IMR-90 (cell line): Measurements from ENCODE around the gene HS3ST6. TPM values are rescaled to one million over a fixed set of nuclear protein-coding genes. Genes with fewer than 3 reads are reported as not detected.
"Not testable (repeated sequence)": the region's sequence is repeated elsewhere in the genome, so short reads cannot be mapped to it uniquely, and the experiment has no call there.

Source experiments
- ATAC-seq: fragments of 200-7000 bp; cut with Tn5 transposase; 2 replicates; pipeline ENCODE4 v1.9.1; 2020; ENCODE audit warnings: low read depth, mild to moderate bottlenecking, moderate library complexity
- BruUV-seq: library from RNA; stranded (reverse); fragments of 400-500 nt; replicated peaks from 2 replicates; lab custom pipeline; 2021; lab: Mats Ljungman, UMichigan
- CTCF ChIA-PET: fragments of 300-600 bp; formaldehyde crosslinking; extraction: SDS; loops from one replicate; lab custom pipeline; 2021; ENCODE audit warnings: antibody characterized with exemption; lab: Yijun Ruan, JAX
- POLR2A ChIA-PET: fragments of 300-600 bp; sonication (Branson Sonifier 250); formaldehyde crosslinking; loops from one replicate; lab custom pipeline; 2022; ENCODE audit warnings: antibody characterized with exemption; ENCODE audit not compliant: unreplicated experiment; lab: Charles Lee
- DNase-seq: peaks from one replicate; pipeline ENCODE4 v3.0.0; 2013
- H2AFZ ChIP-seq: replicated peaks from 2 replicates; pipeline ENCODE3; 2013; ENCODE audit warnings: low read length, mild to moderate bottlenecking; ENCODE audit not compliant: poor library complexity
- H2AK5ac ChIP-seq: 2 replicates; pipeline ENCODE4 v1.6.1; 2013; ENCODE audit warnings: low read depth, low read length, inconsistent platforms
- H2AK9ac ChIP-seq: replicated peaks from 2 replicates; pipeline ENCODE3; 2013; ENCODE audit warnings: mild to moderate bottlenecking, low read depth, low read length, moderate library complexity; ENCODE audit not compliant: poor library complexity
- H2BK120ac ChIP-seq: 2 replicates; pipeline ENCODE4 v1.6.1; 2013; ENCODE audit warnings: low read depth, low read length, inconsistent platforms
- H2BK15ac ChIP-seq: 3 replicates; pipeline ENCODE4 v1.6.1; 2013; ENCODE audit warnings: low read depth, low read length, inconsistent platforms
- H2BK20ac ChIP-seq: 2 replicates; pipeline ENCODE4 v1.6.1; 2013; ENCODE audit warnings: low read depth, mild to moderate bottlenecking, inconsistent platforms, low read length, moderate library complexity
- H2BK5ac ChIP-seq: 2 replicates; pipeline ENCODE4 v1.6.1; 2013; ENCODE audit warnings: mild to moderate bottlenecking, low read depth, low read length, inconsistent platforms; ENCODE audit not compliant: poor library complexity, severe bottlenecking
- H3K14ac ChIP-seq: replicated peaks from 2 replicates; pipeline ENCODE4 v1.6.1; 2013; ENCODE audit warnings: low read depth, low read length, inconsistent platforms
- H3K18ac ChIP-seq: 2 replicates; pipeline ENCODE4 v1.6.1; 2013; ENCODE audit warnings: low read depth, low read length, control low read depth
- H3K23ac ChIP-seq: 2 replicates; pipeline ENCODE4 v1.6.1; 2013; ENCODE audit warnings: low read depth, low read length, inconsistent platforms
- H3K27ac ChIP-seq: 2 replicates; pipeline ENCODE4 v1.5.1; 2013; ENCODE audit warnings: mild to moderate bottlenecking, control low read depth, low read length; ENCODE audit not compliant: insufficient read depth
- H3K27me3 ChIP-seq: 2 replicates; pipeline ENCODE4 v1.6.1; 2013; ENCODE audit warnings: low read length; ENCODE audit not compliant: control insufficient read depth, insufficient read depth
- H3K36me3 ChIP-seq: 2 replicates; pipeline ENCODE4 v1.6.1; 2013; ENCODE audit warnings: low read length, mixed read lengths; ENCODE audit not compliant: control insufficient read depth, insufficient read depth
- H3K4ac ChIP-seq: 2 replicates; pipeline ENCODE4 v1.6.1; 2013; ENCODE audit warnings: low read depth, low read length, inconsistent platforms
- H3K4me1 ChIP-seq: 2 replicates; pipeline ENCODE4 v1.6.1; 2013; ENCODE audit warnings: low read length, mixed read lengths; ENCODE audit not compliant: control insufficient read depth, insufficient read depth
- H3K4me2 ChIP-seq: 2 replicates; pipeline ENCODE4 v1.6.1; 2013; ENCODE audit warnings: low read depth, mild to moderate bottlenecking, control low read depth, low read length, moderate library complexity
- H3K4me3 ChIP-seq: 2 replicates; pipeline ENCODE4 v1.5.1; 2013; ENCODE audit warnings: low read depth, mild to moderate bottlenecking, control low read depth, low read length, moderate library complexity; ENCODE audit not compliant: insufficient read depth
- H3K56ac ChIP-seq: 2 replicates; pipeline ENCODE4 v1.6.1; 2013; ENCODE audit warnings: low read length, inconsistent platforms; ENCODE audit not compliant: insufficient read depth; ENCODE audit errors: extremely low read depth
- H3K79me1 ChIP-seq, 2 experiments: 2 replicates each; pipeline ENCODE4 v1.6.1; 2013; ENCODE audit warnings: low read length in 2 of 2, inconsistent platforms in 1 of 2, low read depth in 1 of 2
- H3K9ac ChIP-seq: 2 replicates; pipeline ENCODE4 v1.6.1; 2013; ENCODE audit warnings: low read depth, low read length, control low read depth
- H3K9me1 ChIP-seq: 2 replicates; pipeline ENCODE4 v1.6.1; 2013; ENCODE audit warnings: low read length, inconsistent platforms; ENCODE audit not compliant: insufficient read depth
- H3K9me3 ChIP-seq: 2 replicates; pipeline ENCODE4 v1.6.1; 2013; ENCODE audit warnings: low read length; ENCODE audit not compliant: control insufficient read depth, insufficient read depth
- H4K20me1 ChIP-seq: 2 replicates; pipeline ENCODE4 v1.6.1; 2013; ENCODE audit warnings: low read length, inconsistent platforms; ENCODE audit not compliant: insufficient read depth
- H4K5ac ChIP-seq: 2 replicates; pipeline ENCODE4 v1.6.1; 2013; ENCODE audit warnings: mild to moderate bottlenecking, low read depth, low read length, control low read depth
- H4K8ac ChIP-seq, 2 experiments: 2 replicates each; pipeline ENCODE4 v1.6.1; 2013; ENCODE audit warnings: low read depth in 2 of 2, low read length in 2 of 2, control low read depth in 1 of 2, inconsistent platforms in 1 of 2
- H4K91ac ChIP-seq: 2 replicates; pipeline ENCODE4 v1.6.1; 2013; ENCODE audit warnings: low read depth, low read length, inconsistent platforms; ENCODE audit not compliant: insufficient read depth
- WGBS, 2 experiments: methylation state at CpG; one replicate each; pipeline versions ENCODE4 v1.1.5 to v1.1.7; 2013; ENCODE audit warnings: missing lambda C conversion rate in 2 of 2; ENCODE audit not compliant: insufficient read length in 1 of 2; ENCODE audit errors: extremely low coverage in 2 of 2; 5-methylcytosine and 5-hydroxymethylcytosine counted together
- dilution Hi-C: fragments of 300-500 bp; cut with HindIII; formaldehyde crosslinking; loops from one replicate; pipeline ENCODE4 v1.14.3; 2018; ENCODE audit warnings: low sequenced_read_pairs; ENCODE audit not compliant: unreplicated experiment
- in situ Hi-C: fragments of 300-500 bp; cut with MboI; formaldehyde crosslinking; loops from 3 replicates; pipeline ENCODE4 v1.14.3; 2019; ENCODE audit warnings: low sequenced_read_pairs, inconsistent platforms, mixed read lengths
- intact Hi-C: fragments of 100-400 bp; cut with micrococcal nuclease; formaldehyde crosslinking; loops from 2 replicates; pipeline ENCODE4 v1.10.0; 2022
- polyA plus RNA-seq, 3 experiments: library from polyadenylated mRNA; depleted of rRNA; stranded (reverse); fragments of >200 nt; gene quantifications; 2 replicates each; pipeline ENCODE4 v1.2.3, GENCODE V29; 2012; ENCODE audit warnings: low replicate concordance in 1 of 3
- total RNA-seq: library from RNA; depleted of rRNA; stranded (reverse); fragments of >200 nt; gene quantifications from 2 replicates; pipeline ENCODE4 v1.2.3, GENCODE V29; 2012

HS3ST6 gene
- total and polyA plus RNA-seq, 2 of the 4 experiments (the other 2 are of a cell fraction) = not detected

GRCh38 chr16:1957434-1958142, 39.4 kb upstream of the HS3ST6 start:
- dilution Hi-C loops, H3K14ac ChIP-seq, H3K4me3 ChIP-seq, H3K4ac ChIP-seq, H4K8ac ChIP-seq, POLR2A ChIA-PET, H2BK15ac ChIP-seq, H3K9me1 ChIP-seq, intact Hi-C loops, H4K91ac ChIP-seq, H2AK9ac ChIP-seq, H2BK5ac ChIP-seq, H3K23ac ChIP-seq, H3K4me1 ChIP-seq, H3K4me2 ChIP-seq, H4K5ac ChIP-seq, in situ Hi-C loops, BruUV-seq, H2BK20ac ChIP-seq, H3K27ac ChIP-seq, H3K9ac ChIP-seq, DNase-seq, H3K18ac ChIP-seq, H2AFZ ChIP-seq, CTCF ChIA-PET, H3K56ac ChIP-seq, ATAC-seq, H3K9me3 ChIP-seq, H3K27me3 ChIP-seq, H2BK120ac ChIP-seq, H2AK5ac ChIP-seq: not testable (repeated sequence)
- peaks cover 14% of the 10 kb centered on the region for H3K36me3 ChIP-seq
- WGBS, 2 experiments = 80% methylated on average over 10 of the region's 22 CpGs; no CpG with 5 or more reads in 1 of the 2 experiments
- H3K79me1 ChIP-seq = peaks cover 3 to 20% of the 10 kb centered on the region in 2 experiments; a peak in 3 of 4 replicates
- H4K20me1 ChIP-seq = peaks cover 23% of the 10 kb centered on the region
